Heart left ventricle (tissue), 13 donors: Measurements from ENCODE around the gene B4GALNT3.

Experiments used
- CTCF ChIP-seq, 12 donors: fragments of 200-600 bp; sonication (generic) in 4 of 12; IDR thresholded peaks; one replicate each; pipeline versions ENCODE4 v1.5.0 to v1.8.0; 2018 to 2022; ENCODE audit warnings: antibody characterized with exemption in 12 of 12, mild to moderate bottlenecking in 5 of 12
- POLR2A ChIP-seq, 2 donors: fragments of 450-650 bp; IDR thresholded peaks; one replicate each; pipeline ENCODE4 v1.6.1; 2017; ENCODE audit warnings: antibody characterized with exemption in 2 of 2, mild to moderate bottlenecking in 2 of 2, moderate library complexity in 2 of 2
- donor health status: ischemic (EF 13 %, LVEDD 7.1; RV severe dilation, severe dysfunction).
- donor health status: DM: no; HTN: yes; CAD: no.
- donor health status: DM: no; HTN: no; CAD: no.
- donor health status: ischemic (EF 25% LVEDD 6.9; RV normal size, moderate dysfunction).
- donor health status: ischemic (EF 25% LVEDD 5.7; RV mildly dilated, moderate dysfunction).
- donor health status: ischemic (EF 35%, LVEDD 5.7; RV mildly dilated, moderate dysfunction).
- donor health status: nonischemic (EF 11% LVEDD 7.7; RV severe dilation, severe dysfunction).
- donor health status: DM: yes; HTN: yes; CAD: no.
- donor health status: PGD.
- donor health status: ischemic (EF 29% LVEDD 5.4; RV normal size, mild dysfunction).
- donor health status: nonischemic (EF 23%, LVEDD 6.1; RV moderate dilation, normal function).

- TF ChIP-seq CTCF (IDR thresholded peaks at IDR 0.05) (peak in 10 of 12 donors; percentile 13 to 62 (median 42)), POLR2A (IDR thresholded peaks at IDR 0.05) (no peak)
These were observed 40.2 kb downstream of the B4GALNT3 start for GRCh38 chr12:499837-500458.
